Measurements from ENCODE around the gene STAT5B. TPM values are rescaled to one million over a fixed set of nuclear protein-coding genes. Genes with fewer than 3 reads are reported as not detected.

The STAT5B gene
- total RNA-seq, 1 donor from 2014 or later: 46.8 TPM

DNA sequence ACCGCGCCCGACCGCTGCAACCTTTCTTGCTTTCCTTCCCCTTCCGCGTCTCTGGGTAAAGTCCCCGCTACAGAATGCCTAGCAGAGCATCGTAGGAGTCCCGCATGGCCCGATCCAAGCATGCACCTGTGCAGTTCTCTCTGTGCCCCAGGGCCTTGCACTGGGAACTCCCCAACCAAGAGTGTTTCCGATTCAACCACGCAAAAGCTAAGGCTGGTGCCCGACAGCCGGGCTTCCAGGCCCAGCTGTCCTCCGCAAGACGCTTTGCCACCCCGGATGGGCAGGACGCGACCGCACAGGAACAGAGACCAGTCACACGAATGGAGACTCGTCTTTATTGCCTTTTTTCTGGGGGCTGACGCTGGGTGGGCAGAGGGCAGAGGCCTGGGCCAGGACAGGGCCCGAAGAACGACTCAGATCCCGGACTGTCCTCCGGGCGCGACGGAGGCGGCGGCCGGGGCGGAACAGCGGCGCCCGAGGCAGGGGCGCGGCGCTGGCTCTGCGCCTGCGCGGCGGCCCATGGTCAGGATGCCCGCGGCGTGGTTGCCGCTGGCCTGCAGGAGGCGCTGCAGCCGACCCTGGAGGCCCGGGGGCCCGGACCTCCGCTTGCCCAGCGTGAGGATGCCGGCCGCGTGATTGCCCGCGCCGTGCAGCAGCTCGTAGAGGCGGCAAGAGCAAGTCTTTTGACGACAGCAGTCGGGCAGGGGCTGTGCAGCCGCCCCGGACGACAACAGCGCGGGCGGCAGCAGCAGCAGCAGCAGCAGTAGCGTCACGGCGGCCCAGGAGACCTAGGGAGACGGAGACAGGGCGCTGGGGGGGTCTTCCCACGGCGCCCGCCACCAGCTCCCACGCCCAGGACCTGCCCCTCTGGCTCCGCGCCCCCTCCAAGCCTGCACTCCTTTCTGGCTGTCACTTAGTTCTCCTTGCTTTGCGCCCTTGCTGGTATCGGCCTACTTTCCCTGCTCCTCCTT, 92.2 kb downstream of the STAT5B start:
- Mint-ChIP-seq H3K27ac (no peak overlapping the region), H3K27me3 (peaks cover 68% of the 10 kb centered on the region), H3K4me3 (ENCODE audit: low read depth) (peak overlapping the region; percentile 70), H3K36me3 (ENCODE audit: insufficient read depth) (no peaks in the 10 kb centered on the region), H3K9me3 (ENCODE audit: low read depth) (no peaks in the 10 kb centered on the region), H3K4me1 (ENCODE audit: low read depth) (peaks cover 2% of the 10 kb centered on the region)
- peak; percentile 79 for DNase-seq (ENCODE audit: low spot score, unreplicated experiment)
- TF ChIP-seq, protein P1, sequence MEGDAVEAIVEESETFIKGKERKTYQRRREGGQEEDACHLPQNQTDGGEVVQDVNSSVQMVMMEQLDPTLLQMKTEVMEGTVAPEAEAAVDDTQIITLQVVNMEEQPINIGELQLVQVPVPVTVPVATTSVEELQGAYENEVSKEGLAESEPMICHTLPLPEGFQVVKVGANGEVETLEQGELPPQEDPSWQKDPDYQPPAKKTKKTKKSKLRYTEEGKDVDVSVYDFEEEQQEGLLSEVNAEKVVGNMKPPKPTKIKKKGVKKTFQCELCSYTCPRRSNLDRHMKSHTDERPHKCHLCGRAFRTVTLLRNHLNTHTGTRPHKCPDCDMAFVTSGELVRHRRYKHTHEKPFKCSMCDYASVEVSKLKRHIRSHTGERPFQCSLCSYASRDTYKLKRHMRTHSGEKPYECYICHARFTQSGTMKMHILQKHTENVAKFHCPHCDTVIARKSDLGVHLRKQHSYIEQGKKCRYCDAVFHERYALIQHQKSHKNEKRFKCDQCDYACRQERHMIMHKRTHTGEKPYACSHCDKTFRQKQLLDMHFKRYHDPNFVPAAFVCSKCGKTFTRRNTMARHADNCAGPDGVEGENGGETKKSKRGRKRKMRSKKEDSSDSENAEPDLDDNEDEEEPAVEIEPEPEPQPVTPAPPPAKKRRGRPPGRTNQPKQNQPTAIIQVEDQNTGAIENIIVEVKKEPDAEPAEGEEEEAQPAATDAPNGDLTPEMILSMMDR (IDR thresholded peaks at IDR 0.05; ENCODE audit: unreplicated experiment): peak; percentile 95

DNA sequence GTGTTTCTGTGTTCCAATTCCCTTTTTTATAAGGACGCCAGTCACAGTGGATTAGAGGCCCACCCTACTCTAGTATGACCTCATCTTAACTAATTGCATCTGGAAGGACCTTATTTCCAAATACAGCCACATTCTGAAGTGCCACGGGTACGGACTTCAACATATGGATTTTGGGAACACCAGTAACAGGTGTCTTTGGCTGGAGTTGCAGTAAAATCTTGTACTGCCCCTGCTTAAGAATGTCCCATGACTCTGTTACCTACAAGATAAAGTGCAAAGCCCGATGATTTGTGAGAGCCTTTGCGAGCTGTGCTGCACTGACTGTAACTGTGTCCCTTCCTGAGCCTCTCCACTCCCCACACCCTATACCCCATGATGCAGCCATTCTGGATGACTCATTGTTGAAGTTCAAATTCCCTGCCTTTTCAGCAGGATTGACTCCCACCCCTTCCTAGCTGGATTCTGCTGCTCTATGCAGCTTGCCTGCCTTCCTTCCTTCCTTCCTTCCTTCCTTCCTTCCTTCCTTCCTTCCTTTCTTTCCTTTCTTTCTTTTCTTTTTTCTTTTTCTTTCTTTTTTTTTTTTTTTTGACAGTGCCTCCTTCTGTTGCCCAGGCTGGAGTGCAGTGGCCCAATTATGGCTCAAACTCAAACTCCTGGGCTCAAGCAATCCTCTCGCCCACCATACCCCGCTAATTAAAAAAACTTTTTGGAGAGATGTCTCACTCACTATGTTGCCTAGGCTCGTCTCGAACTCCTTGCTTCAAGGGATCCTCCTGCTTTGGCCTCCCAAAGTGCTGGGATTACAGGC, 93.1 kb downstream of the STAT5B start:
- Mint-ChIP-seq H3K4me3 (ENCODE audit: low read depth) (peak overlapping the region; percentile 70), H3K36me3 (ENCODE audit: insufficient read depth) (no peaks in the 10 kb centered on the region), H3K27ac (no peak overlapping the region), H3K27me3 (peaks cover 77% of the 10 kb centered on the region), H3K4me1 (ENCODE audit: low read depth) (peaks cover 2% of the 10 kb centered on the region), H3K9me3 (ENCODE audit: low read depth) (no peaks in the 10 kb centered on the region)
- TF ChIP-seq, protein P1 (IDR thresholded peaks at IDR 0.05; ENCODE audit: unreplicated experiment): no peak
- no peak for DNase-seq (ENCODE audit: low spot score, unreplicated experiment)

DNA sequence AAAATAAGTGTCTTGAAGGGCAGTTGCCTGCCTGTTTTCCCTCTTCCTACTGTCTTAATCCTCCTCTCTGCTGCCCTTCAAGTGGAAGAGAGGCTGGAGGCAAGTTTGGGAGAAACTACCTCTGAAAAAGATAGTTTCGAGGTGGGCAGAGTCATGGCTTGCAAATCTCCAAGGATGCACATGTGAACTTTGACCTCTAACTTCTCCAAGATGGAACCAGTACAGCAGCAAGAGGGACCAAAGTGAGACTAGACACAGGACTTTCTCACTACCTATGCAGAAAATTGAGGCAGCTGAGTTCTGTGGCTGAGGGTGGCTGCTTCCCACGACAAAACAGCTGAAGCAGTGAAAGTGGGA, 94.4 kb downstream of the STAT5B start:
- H3K27me3 Mint-ChIP-seq: peaks cover 86% of the 10 kb centered on the region
- H3K36me3 Mint-ChIP-seq (ENCODE audit: insufficient read depth): no peaks in the 10 kb centered on the region
- no peak for DNase-seq (ENCODE audit: low spot score, unreplicated experiment)
- no peaks in the 10 kb centered on the region for H3K9me3 Mint-ChIP-seq (ENCODE audit: low read depth)
- H3K4me3 Mint-ChIP-seq (ENCODE audit: low read depth): no peak overlapping the region
- no peak overlapping the region for H3K27ac Mint-ChIP-seq
- peaks cover 2% of the 10 kb centered on the region for H3K4me1 Mint-ChIP-seq (ENCODE audit: low read depth)
- TF ChIP-seq, protein P1 (IDR thresholded peaks at IDR 0.05; ENCODE audit: unreplicated experiment): no peak

DNA sequence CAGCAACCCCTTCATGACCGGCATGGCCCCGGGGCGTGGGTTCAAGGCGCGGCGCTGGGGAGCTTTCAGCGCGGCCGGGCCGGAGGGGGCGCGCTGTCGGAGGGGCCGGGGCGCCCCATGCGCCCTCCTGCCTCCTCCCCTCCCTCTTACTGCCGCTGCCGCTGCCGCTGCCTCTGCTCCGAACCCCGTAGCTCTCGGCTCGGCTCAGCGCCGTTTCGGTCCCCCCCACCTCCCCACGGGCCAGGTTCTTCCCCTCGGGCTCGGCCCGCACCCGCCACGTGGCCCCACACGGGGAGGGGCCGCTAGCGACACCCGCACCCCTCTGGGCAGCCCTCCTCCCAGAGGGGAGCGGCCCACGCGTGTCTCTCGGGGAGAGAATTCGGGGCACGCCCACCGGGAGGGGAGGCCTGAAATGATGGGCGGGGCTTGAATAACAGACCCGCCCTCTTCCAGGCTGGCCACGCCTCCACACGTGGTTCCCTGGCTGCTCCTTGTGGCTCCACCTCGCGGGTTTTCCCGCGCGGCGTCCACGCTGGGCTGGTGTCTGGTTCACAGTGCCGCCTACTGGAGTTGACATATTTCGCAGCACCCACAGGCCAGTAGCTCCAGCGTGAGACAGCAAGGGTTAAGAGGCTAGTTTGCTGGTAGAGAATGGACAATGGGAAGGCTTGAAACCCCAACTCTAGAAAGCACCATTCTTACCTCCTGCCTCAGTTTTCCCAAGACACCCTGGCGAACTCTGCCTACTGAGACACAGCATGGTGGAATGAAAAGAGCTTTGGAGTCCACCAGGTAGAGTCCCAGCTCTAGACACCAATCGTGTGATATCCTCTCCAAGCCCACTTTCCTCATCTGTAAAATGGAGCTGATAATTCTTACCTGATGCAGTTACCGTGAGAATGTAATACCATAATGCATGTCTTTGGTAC, 95.0 kb downstream of the STAT5B start, which contains the start of gene KCNH4:
TSS of gene KCNH4 (minus strand) at position 221 of the 929 bp plus-strand sequence. CDS start at position 24, 197 bp downstream.
- Mint-ChIP-seq H3K27me3 (peaks cover 84% of the 10 kb centered on the region), H3K27ac (peak within 1 kb of the TSS; percentile 45), H3K4me3 (ENCODE audit: low read depth) (no peak within 1 kb of the TSS)

More for the DNA sequence above, 95.0 kb downstream of the STAT5B start, which contains the start of gene KCNH4:
- TF ChIP-seq, protein P1 (IDR thresholded peaks at IDR 0.05; ENCODE audit: unreplicated experiment): peak; percentile 42
- peaks cover 2% of the 10 kb centered on the region for H3K4me1 Mint-ChIP-seq (ENCODE audit: low read depth)
- DNase-seq (ENCODE audit: low spot score, unreplicated experiment): no peak
- H3K9me3 Mint-ChIP-seq (ENCODE audit: low read depth): no peaks in the 10 kb centered on the region
- no peaks in the 10 kb centered on the region for H3K36me3 Mint-ChIP-seq (ENCODE audit: insufficient read depth)

All from progenitor cell of endocrine pancreas (in vitro differentiated cells).